Suppressor macrophage treated with lipopolysaccharide for 1 hour (primary cell): ENCODE results near the gene PCSK2.
"Not testable (repeated sequence)": the region's sequence is repeated elsewhere in the genome, so short reads cannot be mapped to it uniquely, and the experiment has no call there.

Experiments used
- DNase-seq, 3 donors: peaks; one replicate each; pipeline ENCODE4 v3.0.0-alpha.2; 2020 to 2022

The PCSK2 gene, protein sequence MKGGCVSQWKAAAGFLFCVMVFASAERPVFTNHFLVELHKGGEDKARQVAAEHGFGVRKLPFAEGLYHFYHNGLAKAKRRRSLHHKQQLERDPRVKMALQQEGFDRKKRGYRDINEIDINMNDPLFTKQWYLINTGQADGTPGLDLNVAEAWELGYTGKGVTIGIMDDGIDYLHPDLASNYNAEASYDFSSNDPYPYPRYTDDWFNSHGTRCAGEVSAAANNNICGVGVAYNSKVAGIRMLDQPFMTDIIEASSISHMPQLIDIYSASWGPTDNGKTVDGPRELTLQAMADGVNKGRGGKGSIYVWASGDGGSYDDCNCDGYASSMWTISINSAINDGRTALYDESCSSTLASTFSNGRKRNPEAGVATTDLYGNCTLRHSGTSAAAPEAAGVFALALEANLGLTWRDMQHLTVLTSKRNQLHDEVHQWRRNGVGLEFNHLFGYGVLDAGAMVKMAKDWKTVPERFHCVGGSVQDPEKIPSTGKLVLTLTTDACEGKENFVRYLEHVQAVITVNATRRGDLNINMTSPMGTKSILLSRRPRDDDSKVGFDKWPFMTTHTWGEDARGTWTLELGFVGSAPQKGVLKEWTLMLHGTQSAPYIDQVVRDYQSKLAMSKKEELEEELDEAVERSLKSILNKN

GRCh38 chr20:17226410-17227218 is at the start of gene PCSK2:
PCSK2 (plus strand) TSS chr20:17227040; CDS start chr20:17227306, 266 bp downstream.
- peak; percentile 25 to 60 (median 37) for DNase-seq

GRCh38 chr20:17177341-17177740 is 49.5 kb upstream of the PCSK2 start:
- DNase-seq = no peak

DNA sequence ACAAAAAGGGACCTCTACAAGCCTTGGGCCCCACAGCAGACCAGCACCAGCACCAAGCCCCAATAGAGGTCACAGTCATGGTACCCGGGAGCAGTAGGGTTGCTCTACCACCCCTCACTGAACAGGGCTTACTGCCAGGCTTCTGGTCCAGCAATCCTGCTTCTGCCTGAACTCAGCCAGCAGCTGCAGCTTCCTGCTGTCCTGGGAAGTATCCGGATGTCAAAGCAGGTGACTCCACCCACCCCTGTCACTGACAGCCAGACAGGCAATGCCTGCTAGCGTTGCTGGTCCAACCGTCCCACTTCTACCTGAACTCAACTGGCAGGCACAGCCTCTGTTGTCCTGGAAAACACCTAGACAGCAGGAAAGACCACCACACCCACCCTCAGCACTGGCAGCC is 47.0 kb upstream of the PCSK2 start:
- no peak for DNase-seq

- DNase-seq = no peak
Observed at GRCh38 chr20:17189976-17190695, 36.7 kb upstream of the PCSK2 start.

DNA sequence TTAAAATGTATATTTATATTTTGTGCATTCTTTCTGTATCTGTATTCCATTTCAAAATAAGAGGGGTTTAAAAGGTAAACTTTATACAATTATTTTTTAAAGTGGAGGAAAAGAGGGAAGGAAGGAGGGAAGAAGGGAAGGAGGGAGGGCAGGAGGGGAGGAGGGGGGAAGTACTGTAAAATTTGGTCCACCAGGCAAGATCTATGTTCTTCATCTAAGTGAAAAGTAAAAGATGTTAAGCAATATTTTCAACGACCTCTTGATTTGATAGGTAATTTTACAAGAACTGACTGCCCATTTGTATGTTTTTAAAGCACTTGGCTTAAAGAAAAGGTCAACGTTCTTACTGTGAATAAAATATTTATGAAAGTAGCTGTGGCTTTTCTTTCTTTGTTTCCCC is 29.8 kb upstream of the PCSK2 start:
- no peak for DNase-seq

- DNase-seq = no peak
Observed at GRCh38 chr20:17202030-17202429, 24.8 kb upstream of the PCSK2 start.

DNA sequence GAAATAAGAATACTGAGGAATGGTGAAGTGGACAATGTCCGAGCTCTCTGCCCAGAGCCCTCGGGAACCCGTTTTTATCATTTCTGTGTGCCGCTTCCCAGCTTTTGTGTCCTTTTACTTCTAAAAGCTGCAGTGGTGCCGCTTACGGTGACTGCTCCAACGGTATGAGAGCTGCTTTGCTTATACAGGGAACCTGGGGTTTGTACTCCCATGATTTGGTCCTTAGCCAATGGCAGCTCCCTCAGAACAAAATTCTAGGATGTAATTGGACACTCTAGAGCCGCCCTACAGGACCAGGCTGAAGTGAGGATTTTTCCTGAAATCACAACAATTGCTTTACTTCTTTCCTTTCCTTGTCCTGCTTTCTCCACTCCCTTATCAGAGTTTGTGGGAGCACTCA is 24.2 kb upstream of the PCSK2 start:
- no peak for DNase-seq

DNA sequence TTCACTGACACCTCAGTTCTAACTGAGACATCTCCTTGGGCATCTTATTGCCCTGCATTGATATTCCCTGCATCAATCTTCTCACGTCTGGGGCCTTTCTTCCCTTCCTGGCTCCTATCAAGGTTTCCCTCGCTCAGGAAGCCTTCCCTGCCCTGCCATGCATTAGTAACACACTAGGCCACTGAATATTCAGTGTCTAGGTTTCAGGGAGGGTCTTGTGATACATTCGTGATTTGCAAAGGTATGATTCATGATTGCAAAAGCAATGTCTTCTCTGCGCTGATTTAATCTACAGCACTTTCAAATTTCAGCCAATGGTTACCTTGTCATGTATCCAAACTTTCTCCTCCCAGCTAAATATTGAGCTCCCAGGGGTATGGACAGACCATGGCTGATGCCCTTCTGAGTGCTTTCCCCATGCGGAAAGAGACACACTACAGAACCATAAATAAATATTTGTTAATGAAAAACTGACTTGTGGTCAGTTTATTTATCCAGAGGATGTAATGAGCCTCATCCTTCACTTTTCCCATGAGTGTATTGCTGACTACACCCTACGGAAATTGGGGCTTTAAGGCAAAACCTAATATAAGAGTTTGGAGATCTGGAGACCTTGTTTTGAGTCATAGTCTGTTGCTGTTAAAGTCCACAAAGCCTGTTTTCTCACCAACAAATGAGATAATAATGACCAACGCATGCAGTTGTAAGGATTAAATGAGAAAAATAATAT is 21.6 kb upstream of the PCSK2 start:
- DNase-seq = no peak

DNA sequence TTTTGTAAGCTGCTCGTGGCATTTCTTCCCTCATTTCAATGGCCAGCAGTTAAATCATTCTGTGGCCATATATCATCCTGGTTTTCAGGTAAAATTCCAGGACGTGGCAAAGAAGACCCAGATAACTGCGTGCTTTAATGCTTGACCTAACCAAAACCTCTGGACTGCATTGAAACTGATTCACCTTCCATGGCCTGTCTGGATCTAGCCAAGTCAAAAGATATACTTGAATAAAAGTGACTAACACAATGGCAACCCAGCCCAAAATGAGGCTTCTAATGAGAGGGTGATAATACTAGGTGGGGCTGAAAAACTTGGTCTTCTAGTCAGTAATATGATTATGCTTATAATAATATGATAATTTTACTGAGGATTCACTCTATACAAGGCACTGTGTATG is 16.5 kb upstream of the PCSK2 start:
- no peak for DNase-seq

GRCh38 chr20:17210983-17211382 is 15.9 kb upstream of the PCSK2 start:
- peak; percentile 2 to 25 (median 5) for DNase-seq

- DNase-seq = no peak
Observed at GRCh38 chr20:17215167-17215566, 11.7 kb upstream of the PCSK2 start.

DNA sequence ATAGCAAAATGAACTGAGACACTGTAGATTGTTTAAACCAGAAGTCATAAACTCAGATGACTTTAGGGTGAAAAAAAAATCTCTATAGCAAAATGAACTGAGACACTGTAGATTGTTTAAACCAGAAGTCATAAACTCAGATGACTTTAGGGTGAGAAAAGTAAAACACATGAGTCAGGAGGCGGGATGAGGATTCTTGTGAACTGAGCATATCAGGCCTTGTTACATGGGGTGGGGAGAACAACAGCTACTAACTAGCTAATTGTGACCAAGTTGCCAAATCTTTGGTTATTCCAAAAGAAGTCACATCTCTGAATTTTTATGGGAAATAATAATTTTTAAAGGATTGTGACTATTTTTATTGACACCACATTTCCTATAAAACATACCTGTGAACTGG is 7.0 kb upstream of the PCSK2 start:
- DNase-seq = not testable (repeated sequence)

DNA sequence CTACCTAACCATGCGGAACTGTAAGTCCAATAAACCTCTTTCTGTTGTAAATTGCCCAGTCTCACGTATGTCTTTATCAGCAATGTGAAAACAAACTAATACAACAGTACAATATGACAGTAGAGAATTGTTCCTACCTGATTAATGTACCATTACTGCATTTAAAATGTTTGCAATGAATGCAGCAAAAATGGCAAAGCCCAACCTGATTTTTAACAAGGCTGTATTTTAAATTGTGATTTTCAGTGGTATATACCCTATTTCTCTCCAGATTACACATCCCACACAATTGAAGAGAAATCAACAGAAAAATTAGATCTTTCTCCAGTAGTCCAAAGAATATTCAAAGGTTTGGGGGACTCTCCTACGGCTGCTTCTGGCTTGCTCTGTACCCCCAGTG is 3.3 kb upstream of the PCSK2 start:
- no peak for DNase-seq

DNA sequence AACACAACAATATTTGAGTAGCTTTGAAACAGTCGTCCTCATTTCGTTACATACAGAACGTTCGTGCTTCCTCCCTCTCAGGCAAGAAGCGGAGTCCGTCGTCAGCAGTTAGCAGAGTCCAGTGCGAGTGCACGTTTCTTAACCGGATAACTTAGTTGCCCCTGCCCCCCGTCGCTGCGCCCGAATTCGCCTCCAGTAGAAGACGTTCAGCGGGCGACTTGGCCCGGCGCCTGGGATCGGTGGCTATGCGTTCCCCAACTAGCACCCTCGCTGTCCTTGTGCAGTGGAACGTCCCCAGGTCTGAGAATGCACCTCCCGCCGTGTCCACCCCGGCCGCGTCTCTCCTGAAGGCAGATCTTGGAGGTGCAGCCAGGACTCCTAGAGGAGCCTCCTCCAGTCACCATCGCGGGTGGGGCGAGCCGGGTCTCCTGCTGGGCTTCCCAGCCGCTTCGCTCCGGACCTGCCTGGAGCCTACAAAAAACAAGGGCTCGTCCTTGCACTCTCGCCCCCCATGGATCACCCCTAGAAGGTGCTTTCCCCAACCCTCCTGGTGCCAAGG is 910 bp upstream of the PCSK2 start:
- DNase-seq = no peak

- DNase-seq = no peak
Observed at GRCh38 chr20:17227219-17227575, 357 bp downstream of the PCSK2 start.

GRCh38 chr20:17227669-17228623 is 1.1 kb downstream of the PCSK2 start:
- peak in 2 of 3 donors; percentile 10 to 32 for DNase-seq

DNA sequence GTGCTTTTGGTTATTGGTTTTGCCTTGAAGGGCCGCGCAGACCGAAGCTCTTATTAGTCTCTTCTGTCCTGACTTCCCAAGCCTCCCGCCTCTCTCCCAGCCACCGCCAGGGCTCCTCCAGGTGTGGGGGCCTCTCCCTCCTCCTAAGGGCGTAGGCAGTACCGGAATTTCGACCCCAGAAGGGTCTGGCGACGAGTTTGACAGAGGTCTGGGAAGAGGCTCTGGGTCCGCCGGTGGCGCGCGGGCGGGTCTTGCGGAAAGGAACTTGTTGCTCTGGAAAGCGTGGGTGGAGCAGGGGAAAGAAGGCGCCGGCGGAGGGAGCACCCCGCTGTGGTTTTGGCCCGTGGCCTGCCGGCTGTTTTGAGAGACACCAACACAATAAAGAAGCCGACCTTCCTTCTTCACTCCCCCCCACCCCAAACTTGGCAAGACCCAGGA is 1.8 kb downstream of the PCSK2 start:
- DNase-seq = peak in 1 of 3 donors; percentile 20

DNA sequence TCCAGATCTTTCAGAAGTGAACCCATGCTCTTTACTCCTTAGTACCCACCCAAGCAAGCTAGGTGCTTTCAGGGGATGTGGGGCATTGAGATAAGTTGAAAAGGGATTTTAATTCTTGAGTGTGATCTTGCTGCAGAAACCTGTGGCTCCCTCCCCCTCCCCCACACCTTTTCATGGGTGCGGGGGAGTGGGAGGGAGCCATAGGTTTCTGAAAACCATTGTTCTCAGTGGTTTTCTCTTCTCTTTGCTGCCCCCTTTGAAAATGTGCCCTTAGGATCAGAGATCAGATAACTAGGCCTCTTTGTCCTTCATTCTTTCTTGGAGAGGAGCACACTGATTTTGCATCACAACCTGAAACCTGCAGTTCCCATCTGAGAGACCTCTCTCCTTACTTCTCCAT is 2.4 kb downstream of the PCSK2 start:
- no peak for DNase-seq

DNA sequence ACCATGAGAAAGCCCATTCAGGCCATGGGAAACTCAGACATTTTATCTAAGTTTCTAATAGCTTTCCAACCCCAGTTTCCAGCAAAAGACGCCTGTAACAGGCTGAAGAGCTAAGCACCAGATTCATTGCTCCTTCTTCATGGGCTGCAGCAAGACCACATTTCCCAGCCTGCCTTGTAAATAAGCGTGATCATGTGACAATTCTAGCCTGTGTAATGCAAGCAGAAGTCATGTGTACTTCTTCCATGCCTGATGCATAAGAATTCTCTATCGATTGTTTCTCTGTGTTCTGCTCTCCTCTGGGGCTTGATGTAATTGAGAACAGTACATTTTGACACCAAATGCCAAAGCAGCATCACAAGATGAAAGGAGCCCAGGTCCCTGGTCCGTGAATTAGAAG is 6.8 kb downstream of the PCSK2 start:
- no peak for DNase-seq

- DNase-seq = no peak
Observed at GRCh38 chr20:17236766-17237165, 9.9 kb downstream of the PCSK2 start.

DNA sequence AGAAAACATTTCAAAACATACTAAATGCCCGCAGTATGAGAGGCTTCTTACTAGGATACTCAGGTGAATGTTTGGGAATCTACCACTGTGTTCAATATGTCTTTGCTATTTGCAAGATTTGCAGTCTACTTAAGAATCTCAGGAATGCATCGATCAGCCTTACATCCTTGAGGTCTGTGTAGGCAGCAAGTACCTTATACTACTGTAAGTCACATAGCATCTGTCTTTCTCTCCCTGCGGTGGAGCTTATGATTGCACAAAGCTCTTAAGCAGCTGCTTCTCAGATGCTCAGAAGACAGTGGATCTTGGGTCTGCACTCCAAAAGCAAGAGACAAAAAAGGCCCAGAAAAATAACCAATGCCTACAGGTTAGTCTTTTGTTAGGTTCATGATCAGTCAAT is 21.4 kb downstream of the PCSK2 start:
- no peak for DNase-seq
